Spleen (tissue), 7 donors: ENCODE measurements around the gene EPHB2.

Experiments
- POLR2A ChIP-seq, 3 donors: fragments of 450-650 bp; IDR thresholded peaks; one replicate each; pipeline ENCODE4 v1.5.1; 2017; ENCODE audit warnings: antibody characterized with exemption in 3 of 3, mild to moderate bottlenecking in 1 of 3
- POLR2AphosphoS5 ChIP-seq, 3 donors: sonication (generic); formaldehyde crosslinking; IDR thresholded peaks; one replicate each; pipeline ENCODE4 v1.5.1; 2017; ENCODE audit warnings: antibody characterized with exemption in 3 of 3
- TF ChIP-seq, protein P1 (sequence below), 11 experiments: fragments of 200-600 bp in 7 of 11; fragments of 450-650 bp in 4 of 11; sonication (generic) in 4 of 11; IDR thresholded peaks in 8 of 11; conservative IDR thresholded peaks in 3 of 11; 1 replicate in 7 of 11; 2 replicates in 4 of 11; pipeline versions ENCODE4 v1.4.0 to v1.8.0; 2016 to 2021; ENCODE audit warnings: antibody characterized with exemption in 11 of 11, inconsistent platforms in 4 of 11, mild to moderate bottlenecking in 1 of 11
- donor health status: DM: no; HTN: no; CAD: no; lungs with moderate emphysema.
- donor health status: DM: no; HTN: no; CAD: no.
- donor health status: DM: no; HTN: no; CAD: no.

GRCh38 chr1:22704440-22705067 lies 6.1 kb upstream of the EPHB2 start:
- TF ChIP-seq, protein P1, sequence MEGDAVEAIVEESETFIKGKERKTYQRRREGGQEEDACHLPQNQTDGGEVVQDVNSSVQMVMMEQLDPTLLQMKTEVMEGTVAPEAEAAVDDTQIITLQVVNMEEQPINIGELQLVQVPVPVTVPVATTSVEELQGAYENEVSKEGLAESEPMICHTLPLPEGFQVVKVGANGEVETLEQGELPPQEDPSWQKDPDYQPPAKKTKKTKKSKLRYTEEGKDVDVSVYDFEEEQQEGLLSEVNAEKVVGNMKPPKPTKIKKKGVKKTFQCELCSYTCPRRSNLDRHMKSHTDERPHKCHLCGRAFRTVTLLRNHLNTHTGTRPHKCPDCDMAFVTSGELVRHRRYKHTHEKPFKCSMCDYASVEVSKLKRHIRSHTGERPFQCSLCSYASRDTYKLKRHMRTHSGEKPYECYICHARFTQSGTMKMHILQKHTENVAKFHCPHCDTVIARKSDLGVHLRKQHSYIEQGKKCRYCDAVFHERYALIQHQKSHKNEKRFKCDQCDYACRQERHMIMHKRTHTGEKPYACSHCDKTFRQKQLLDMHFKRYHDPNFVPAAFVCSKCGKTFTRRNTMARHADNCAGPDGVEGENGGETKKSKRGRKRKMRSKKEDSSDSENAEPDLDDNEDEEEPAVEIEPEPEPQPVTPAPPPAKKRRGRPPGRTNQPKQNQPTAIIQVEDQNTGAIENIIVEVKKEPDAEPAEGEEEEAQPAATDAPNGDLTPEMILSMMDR (IDR thresholded peaks at IDR 0.05 in 8 of 11, conservative IDR thresholded peaks at IDR 0.05 in 3 of 11), result peak; percentile 46 to 92 (median 83)
- TF ChIP-seq POLR2AphosphoS5 (IDR thresholded peaks at IDR 0.05) (no peak), POLR2A (IDR thresholded peaks at IDR 0.05) (no peak)
